Lower leg skin (tissue), 4 donors: Measurements from ENCODE around the gene ITPKB. TPM values are rescaled to one million over a fixed set of nuclear protein-coding genes. Genes with fewer than 3 reads are reported as not detected.
A peak's percentile ranks its signal among the peaks of the same experiment; 100 is the strongest.

Source experiments
- DNase-seq, 2 donors: peaks; one replicate each; pipeline ENCODE4 v3.0.0-alpha.2; 2019; ENCODE audit warnings: low spot score in 2 of 2
- H3K4me3 ChIP-seq: fragments of 200-600 bp; sonication (generic); 2 replicates; pipeline ENCODE4 v1.5.1; 2017; ENCODE audit warnings: mild to moderate bottlenecking, low read depth; ENCODE audit not compliant: poor library complexity, severe bottlenecking
- CTCF ChIP-seq, 3 donors: fragments of 450-650 bp; IDR thresholded peaks; one replicate each; pipeline ENCODE4 v1.5.1; 2016; ENCODE audit warnings: antibody characterized with exemption in 3 of 3, mild to moderate bottlenecking in 3 of 3, moderate library complexity in 2 of 3
- POLR2A ChIP-seq, 2 donors: fragments of 450-650 bp; IDR thresholded peaks; one replicate each; pipeline ENCODE4 v1.6.1; 2016 to 2017; ENCODE audit warnings: antibody characterized with exemption in 2 of 2, mild to moderate bottlenecking in 1 of 2, moderate library complexity in 1 of 2
- WGBS, 2 donors: methylation state at CpG; one replicate each; pipeline ENCODE4 v1.1.5; 2018; 5-methylcytosine and 5-hydroxymethylcytosine counted together
- intact Hi-C: fragments of 100-400 bp; cut with DNase I; formaldehyde crosslinking; loops from one replicate; pipeline ENCODE4 v1.15.0; 2023; ENCODE audit warnings: low total_unique reads
- total RNA-seq, 4 donors: library from RNA; depleted of rRNA; stranded (reverse); fragments of >200 nt; gene quantifications; one replicate each; pipeline ENCODE4 v1.1.0, GENCODE V29; 2016

Gene ITPKB
- total RNA-seq, 4 donors from 2014 or later: 39.3 to 57.2 (median 44.1) TPM

- H3K4me3 ChIP-seq: no peak overlapping the region
- intact Hi-C loops: loop anchor here (5.0 kb wide), 1 partner anchor 190 kb away; no protein-coding TSS in a partner anchor
- peak in 1 of 2 donors; percentile 91 for DNase-seq
- TF ChIP-seq CTCF (IDR thresholded peaks at IDR 0.05) (no peak), POLR2A (IDR thresholded peaks at IDR 0.05) (no peak)
- 73 to 83% methylated on average over 29 of the region's 29 CpGs for WGBS, 2 donors
Observed at GRCh38 chr1:226637147-226637935, 101.7 kb downstream of the ITPKB start.

GRCh38 chr1:226636847-226637096 is 102.3 kb downstream of the ITPKB start:
- DNase-seq: peak in 1 of 2 donors; percentile 3
- WGBS, 2 donors: 100% methylated on average over 1 of the region's 1 CpG
- H3K4me3 ChIP-seq: no peak overlapping the region
- intact Hi-C loops: loop anchor here (5.0 kb wide), 1 partner anchor 191 kb away; no protein-coding TSS in a partner anchor
- TF ChIP-seq CTCF (IDR thresholded peaks at IDR 0.05) (no peak), POLR2A (IDR thresholded peaks at IDR 0.05) (no peak)

GRCh38 chr1:226635456-226635941 is 103.6 kb downstream of the ITPKB start:
- no peak for TF ChIP-seq POLR2A (IDR thresholded peaks at IDR 0.05)
- TF ChIP-seq CTCF (IDR thresholded peaks at IDR 0.05): no peak
- H3K4me3 ChIP-seq: no peak overlapping the region
- WGBS, 2 donors: 51 to 59% methylated on average over 9 to 11 of the region's 11 CpGs
- DNase-seq: peak in 1 of 2 donors; percentile 88
- intact Hi-C loops: loop anchor here (5.0 kb wide), 1 partner anchor 192 kb away; no protein-coding TSS in a partner anchor

GRCh38 chr1:226634611-226635246 is 104.4 kb downstream of the ITPKB start:
- TF ChIP-seq POLR2A (IDR thresholded peaks at IDR 0.05) (no peak), CTCF (IDR thresholded peaks at IDR 0.05) (no peak)
- no peak overlapping the region for H3K4me3 ChIP-seq
- 68 to 71% methylated on average over 22 of the region's 22 CpGs for WGBS, 2 donors
- intact Hi-C loops: loop anchor here (5.0 kb wide), 1 partner anchor 193 kb away; no protein-coding TSS in a partner anchor
- peak in 1 of 2 donors; percentile 82 for DNase-seq

GRCh38 chr1:226634166-226634588 is 104.9 kb downstream of the ITPKB start:
- 10 to 60% methylated on average over 1 to 6 of the region's 6 CpGs for WGBS, 2 donors
- intact Hi-C loops: no loop called here
- H3K4me3 ChIP-seq: no peak overlapping the region
- TF ChIP-seq CTCF (IDR thresholded peaks at IDR 0.05) (peak in 1 of 3 donors; percentile 84), POLR2A (IDR thresholded peaks at IDR 0.05) (no peak)
- peak in 1 of 2 donors; percentile 96 for DNase-seq
